ENCODE measurements around the gene NOX5. TPM values are rescaled to one million over a fixed set of nuclear protein-coding genes. Genes with fewer than 3 reads are reported as not detected.

Gene NOX5
- total RNA-seq, 1 donor from 2014 or later, result 0.09 TPM

- Histone ChIP-seq H3K9ac (ENCODE audit: low read length) (no peak overlapping the region), H4K20me1 (ENCODE audit: insufficient read depth, low read length) (no peaks in the 10 kb centered on the region), H3K9me3 (ENCODE audit: insufficient read depth, low read depth, low read length) (no peaks in the 10 kb centered on the region), H3K27me3 (ENCODE audit: insufficient read depth, low read length) (peaks cover 14% of the 10 kb centered on the region), H3K4me2 (ENCODE audit: low read length) (no peak overlapping the region), H3K36me3 (ENCODE audit: insufficient read depth, low read length) (no peaks in the 10 kb centered on the region), H2AFZ (ENCODE audit: low read depth, low read length) (no peak overlapping the region), H3K4me1 (ENCODE audit: insufficient read depth, low read length) (no peaks in the 10 kb centered on the region), H3K27ac (ENCODE audit: low read depth, low read length) (no peak overlapping the region), H3K4me3 (ENCODE audit: insufficient read depth, low read depth, low read length) (no peak overlapping the region), H3K79me2 (ENCODE audit: insufficient read depth, low read length) (no peaks in the 10 kb centered on the region)
- peaks cover 15% of the 10 kb centered on the region for H3K4me1 Mint-ChIP-seq (ENCODE audit: low read depth, unreplicated experiment)
- H3K9me3 Mint-ChIP-seq (ENCODE audit: unreplicated experiment), result no peaks in the 10 kb centered on the region
- DNase-seq (ENCODE audit: low read depth), result no peak
- H3K27me3 Mint-ChIP-seq (ENCODE audit: low read depth, unreplicated experiment), result no peaks in the 10 kb centered on the region
- no peaks in the 10 kb centered on the region for H3K36me3 Mint-ChIP-seq (ENCODE audit: low read depth, unreplicated experiment)
- no peak overlapping the region for H3K4me3 Mint-ChIP-seq (ENCODE audit: unreplicated experiment)
- H3K27ac Mint-ChIP-seq (ENCODE audit: unreplicated experiment), result no peak overlapping the region
- FAIRE-seq, result no peak
- TF ChIP-seq CTCF (IDR thresholded peaks at IDR 0.05; ENCODE audit: insufficient read depth, low read depth, low read length), result no peak
- no peak for TF ChIP-seq EZH2 (IDR thresholded peaks at IDR 0.05; ENCODE audit: insufficient read depth, low read length)
Observed at GRCh38 chr15:69000725-69001503, 13.6 kb upstream of the NOX5 start.

GRCh38 chr15:69002783-69003182, 11.7 kb upstream of the NOX5 start:
- no peak for FAIRE-seq
- Histone ChIP-seq H3K27me3 (ENCODE audit: insufficient read depth, low read length) (peaks cover 14% of the 10 kb centered on the region), H3K4me1 (ENCODE audit: insufficient read depth, low read length) (no peaks in the 10 kb centered on the region), H3K4me3 (ENCODE audit: insufficient read depth, low read depth, low read length) (no peak overlapping the region), H3K36me3 (ENCODE audit: insufficient read depth, low read length) (no peaks in the 10 kb centered on the region), H3K79me2 (ENCODE audit: insufficient read depth, low read length) (no peaks in the 10 kb centered on the region), H3K27ac (ENCODE audit: low read depth, low read length) (no peak overlapping the region), H2AFZ (ENCODE audit: low read depth, low read length) (no peak overlapping the region), H3K9ac (ENCODE audit: low read length) (no peak overlapping the region), H3K4me2 (ENCODE audit: low read length) (no peak overlapping the region), H4K20me1 (ENCODE audit: insufficient read depth, low read length) (no peaks in the 10 kb centered on the region), H3K9me3 (ENCODE audit: insufficient read depth, low read depth, low read length) (peaks cover 3% of the 10 kb centered on the region)
- no peak for DNase-seq (ENCODE audit: low read depth)
- Mint-ChIP-seq H3K4me3 (ENCODE audit: unreplicated experiment) (no peak overlapping the region), H3K36me3 (ENCODE audit: low read depth, unreplicated experiment) (no peaks in the 10 kb centered on the region), H3K27ac (ENCODE audit: unreplicated experiment) (no peak overlapping the region), H3K9me3 (ENCODE audit: unreplicated experiment) (peaks cover 3% of the 10 kb centered on the region), H3K4me1 (ENCODE audit: low read depth, unreplicated experiment) (peaks cover 12% of the 10 kb centered on the region), H3K27me3 (ENCODE audit: low read depth, unreplicated experiment) (no peaks in the 10 kb centered on the region)
- TF ChIP-seq CTCF (IDR thresholded peaks at IDR 0.05; ENCODE audit: insufficient read depth, low read depth, low read length), result no peak
- TF ChIP-seq EZH2 (IDR thresholded peaks at IDR 0.05; ENCODE audit: insufficient read depth, low read length), result no peak

GRCh38 chr15:69004011-69004410, 10.5 kb upstream of the NOX5 start:
- peaks cover 14% of the 10 kb centered on the region for H3K27me3 ChIP-seq (ENCODE audit: insufficient read depth, low read length)
- H3K36me3 Mint-ChIP-seq (ENCODE audit: low read depth, unreplicated experiment), result no peaks in the 10 kb centered on the region
- no peak overlapping the region for H2AFZ ChIP-seq (ENCODE audit: low read depth, low read length)
- peaks cover 3% of the 10 kb centered on the region for H3K9me3 ChIP-seq (ENCODE audit: insufficient read depth, low read depth, low read length)
- H3K27ac ChIP-seq (ENCODE audit: low read depth, low read length), result no peak overlapping the region
- no peaks in the 10 kb centered on the region for H3K79me2 ChIP-seq (ENCODE audit: insufficient read depth, low read length)
- no peaks in the 10 kb centered on the region for H3K36me3 ChIP-seq (ENCODE audit: insufficient read depth, low read length)
- H3K4me1 Mint-ChIP-seq (ENCODE audit: low read depth, unreplicated experiment), result peaks cover 12% of the 10 kb centered on the region
- TF ChIP-seq EZH2 (IDR thresholded peaks at IDR 0.05; ENCODE audit: insufficient read depth, low read length) (no peak), CTCF (IDR thresholded peaks at IDR 0.05; ENCODE audit: insufficient read depth, low read depth, low read length) (no peak)
- DNase-seq (ENCODE audit: low read depth) (no peak), FAIRE-seq (no peak)
- H4K20me1 ChIP-seq (ENCODE audit: insufficient read depth, low read length), result no peaks in the 10 kb centered on the region
- no peaks in the 10 kb centered on the region for H3K4me1 ChIP-seq (ENCODE audit: insufficient read depth, low read length)
- H3K27me3 Mint-ChIP-seq (ENCODE audit: low read depth, unreplicated experiment), result no peaks in the 10 kb centered on the region
- no peak overlapping the region for H3K4me3 ChIP-seq (ENCODE audit: insufficient read depth, low read depth, low read length)
- H3K4me2 ChIP-seq (ENCODE audit: low read length), result no peak overlapping the region
- H3K9me3 Mint-ChIP-seq (ENCODE audit: unreplicated experiment), result peaks cover 4% of the 10 kb centered on the region
- H3K4me3 Mint-ChIP-seq (ENCODE audit: unreplicated experiment), result no peak overlapping the region
- no peak overlapping the region for H3K9ac ChIP-seq (ENCODE audit: low read length)
- no peak overlapping the region for H3K27ac Mint-ChIP-seq (ENCODE audit: unreplicated experiment)
